OCI-LY3 (cell line): Measurements from ENCODE around the gene RGS14.

Experiments
- H2AFZ ChIP-seq: fragments of 200-600, 300-600 bp; shearing (Covaris generic); 2 replicates; pipeline ENCODE4 v1.6.0; 2014; ENCODE audit warnings: antibody characterized with exemption, low read depth, low read length
- H3K27ac ChIP-seq: fragments of 200-600, 300-600 bp; sonication (generic); 2 replicates; pipeline ENCODE4 v1.5.1; 2014; ENCODE audit warnings: mild to moderate bottlenecking, low read length, moderate library complexity, mixed read lengths
- H3K27me3 ChIP-seq: fragments of 200-600, 300-600 bp; sonication (generic); 2 replicates; pipeline ENCODE4 v1.6.1; 2014; ENCODE audit warnings: low read depth, low read length, mixed read lengths
- H3K36me3 ChIP-seq: fragments of 200-600, 300-600 bp; sonication (generic); replicated peaks from 2 replicates; pipeline ENCODE3; 2014; ENCODE audit warnings: low read depth, low read length, mixed read lengths
- H3K4me1 ChIP-seq: fragments of 300-600, 200-600 bp; sonication (generic); 2 replicates; pipeline ENCODE4 v1.6.1; 2014; ENCODE audit warnings: low read length, mixed read lengths
- H3K4me2 ChIP-seq: fragments of 200-600, 300-600 bp; sonication (generic); 2 replicates; pipeline ENCODE4 v1.6.1; 2014; ENCODE audit warnings: low read length, mixed read lengths
- H3K4me3 ChIP-seq: fragments of 300-600, 200-600 bp; sonication (generic); 2 replicates; pipeline ENCODE4 v1.5.1; 2014; ENCODE audit warnings: antibody characterized with exemption, mild to moderate bottlenecking, low read length, moderate library complexity
- H3K79me2 ChIP-seq: fragments of 300-600, 200-600 bp; shearing (Covaris generic); 2 replicates; pipeline ENCODE4 v1.6.1; 2014; ENCODE audit warnings: mild to moderate bottlenecking, low read length, mixed read lengths
- H3K9ac ChIP-seq: fragments of 300-600, 200-600 bp; shearing (Covaris generic); 2 replicates; pipeline ENCODE4 v1.6.0; 2014; ENCODE audit warnings: mild to moderate bottlenecking, low read length, moderate library complexity
- H3K9me3 ChIP-seq: fragments of 200-600, 300-600 bp; shearing (Covaris generic); 2 replicates; pipeline ENCODE4 v1.6.1; 2014; ENCODE audit warnings: low read length, mixed read lengths; ENCODE audit not compliant: insufficient read depth
- H4K20me1 ChIP-seq: fragments of 200-600, 300-600 bp; sonication (generic); 2 replicates; pipeline ENCODE4 v1.6.1; 2016; ENCODE audit warnings: low read length, mixed read lengths; ENCODE audit not compliant: insufficient read depth
- CTCF ChIP-seq: fragments of 200-600, 300-600 bp; sonication (generic); IDR thresholded peaks from 2 replicates; pipeline ENCODE4 v1.5.1; 2014; ENCODE audit warnings: antibody characterized with exemption, low read length, low read depth
- EZH2phosphoT487 ChIP-seq: fragments of 200-600 bp; shearing (Covaris generic); IDR thresholded peaks from 2 replicates; pipeline ENCODE4 v1.6.1; 2018; ENCODE audit warnings: antibody characterized with exemption, mixed run types, low read depth

RGS14 gene

DNA sequence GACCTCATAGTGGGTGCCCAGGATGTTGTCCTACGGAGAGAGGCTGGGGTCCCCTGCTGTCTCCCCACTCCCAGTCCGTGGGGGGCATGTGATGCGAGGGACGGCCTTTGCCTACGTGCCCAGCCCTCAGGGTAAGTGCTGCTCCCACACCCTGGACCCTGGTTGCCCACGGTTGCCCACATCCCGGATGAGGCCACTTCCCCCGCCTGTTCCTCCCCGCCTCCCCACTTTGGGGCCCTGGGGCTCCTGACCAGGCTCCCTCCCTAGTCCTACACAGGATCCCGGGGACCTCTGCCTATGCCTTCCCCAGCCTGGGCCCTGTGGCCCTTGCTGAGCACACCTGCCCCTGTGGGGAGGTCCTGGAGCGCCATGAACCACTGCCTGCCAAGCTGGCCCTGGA, 28.0 kb downstream of the RGS14 start:
- Histone ChIP-seq H3K27ac (no peak overlapping the region), H3K36me3 (no peaks in the 10 kb centered on the region)
- no peak for TF ChIP-seq CTCF
- TF ChIP-seq EZH2phosphoT487 = no peak

GRCh38 chr5:177386542-177386941, 28.8 kb downstream of the RGS14 start:
- Histone ChIP-seq H3K9me3 (no peaks in the 10 kb centered on the region), H2AFZ (no peak overlapping the region), H4K20me1 (no peaks in the 10 kb centered on the region), H3K9ac (no peak overlapping the region), H3K27ac (no peak overlapping the region), H3K4me1 (peaks cover 23% of the 10 kb centered on the region), H3K79me2 (no peaks in the 10 kb centered on the region), H3K36me3 (no peaks in the 10 kb centered on the region), H3K4me2 (no peak overlapping the region), H3K27me3 (peaks cover 56% of the 10 kb centered on the region), H3K4me3 (no peak overlapping the region)
- TF ChIP-seq CTCF (no peak), EZH2phosphoT487 (no peak)

More for the DNA sequence above, 28.0 kb downstream of the RGS14 start:
- Histone ChIP-seq H3K4me2 (no peak overlapping the region), H2AFZ (no peak overlapping the region), H3K9ac (no peak overlapping the region), H3K79me2 (no peaks in the 10 kb centered on the region), H3K27me3 (peaks cover 56% of the 10 kb centered on the region), H4K20me1 (no peaks in the 10 kb centered on the region), H3K9me3 (no peaks in the 10 kb centered on the region), H3K4me3 (no peak overlapping the region), H3K4me1 (peaks cover 23% of the 10 kb centered on the region)

GRCh38 chr5:177387405-177387804, 29.7 kb downstream of the RGS14 start:
- H2AFZ ChIP-seq = no peak overlapping the region
- H3K9me3 ChIP-seq = no peaks in the 10 kb centered on the region
- no peak overlapping the region for H3K27ac ChIP-seq
- H4K20me1 ChIP-seq = no peaks in the 10 kb centered on the region
- H3K27me3 ChIP-seq = peaks cover 56% of the 10 kb centered on the region
- H3K4me1 ChIP-seq = peaks cover 23% of the 10 kb centered on the region
- TF ChIP-seq CTCF = no peak
- H3K4me3 ChIP-seq = no peak overlapping the region
- no peaks in the 10 kb centered on the region for H3K36me3 ChIP-seq
- H3K9ac ChIP-seq = no peak overlapping the region
- H3K79me2 ChIP-seq = no peaks in the 10 kb centered on the region
- H3K4me2 ChIP-seq = no peak overlapping the region

DNA sequence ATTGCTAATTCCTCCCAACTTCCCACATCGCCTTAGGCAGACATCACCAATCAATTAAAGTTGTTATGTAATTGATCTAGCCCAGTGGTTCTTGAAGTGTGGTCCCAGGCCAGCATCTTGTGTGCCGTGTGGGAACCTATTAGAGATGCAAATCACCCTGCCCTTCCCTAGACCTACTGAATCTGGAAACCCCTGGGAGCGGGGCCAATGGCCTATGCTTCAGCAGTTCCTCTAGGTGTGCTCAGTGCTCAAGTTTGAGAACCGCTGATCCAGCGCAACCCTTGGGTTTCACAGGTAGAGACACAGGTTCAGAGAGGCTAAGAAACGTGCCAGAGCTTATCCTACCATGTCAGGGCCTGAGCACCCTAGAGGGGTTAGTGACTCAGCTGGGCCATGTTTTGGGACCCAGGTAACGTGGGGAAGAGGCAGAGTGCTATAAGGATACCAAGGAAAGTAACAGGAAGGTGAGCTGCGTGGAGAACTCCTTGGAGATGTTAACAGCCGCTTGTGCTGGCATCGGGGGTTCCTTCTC, 30.9 kb downstream of the RGS14 start:
- Histone ChIP-seq H3K9me3 (no peaks in the 10 kb centered on the region), H3K4me1 (peaks cover 23% of the 10 kb centered on the region), H3K27me3 (peaks cover 50% of the 10 kb centered on the region), H2AFZ (no peak overlapping the region), H3K79me2 (no peaks in the 10 kb centered on the region), H3K4me2 (peak overlapping the region; percentile 58), H3K36me3 (no peaks in the 10 kb centered on the region), H3K9ac (no peak overlapping the region), H3K4me3 (no peak overlapping the region), H3K27ac (no peak overlapping the region), H4K20me1 (no peaks in the 10 kb centered on the region)
- no peak for TF ChIP-seq EZH2phosphoT487
- TF ChIP-seq CTCF = no peak
